Muscle layer of colon (tissue), 2 donors: Measurements from ENCODE around the gene ADIG.
"Not testable (repeated sequence)": the region's sequence is repeated elsewhere in the genome, so short reads cannot be mapped to it uniquely, and the experiment has no call there.

Experiments used
- H3K27ac ChIP-seq: one replicate; pipeline ENCODE4 v1.7.0; 2013; ENCODE audit warnings: low read depth, mild to moderate bottlenecking, low read length, moderate library complexity
- H3K27me3 ChIP-seq, 2 donors: one replicate each; pipeline ENCODE4 v1.7.0; 2013; ENCODE audit warnings: low read length in 2 of 2, mild to moderate bottlenecking in 2 of 2; ENCODE audit not compliant: insufficient read depth in 2 of 2, control insufficient read depth in 1 of 2
- H3K36me3 ChIP-seq: one replicate; pipeline ENCODE4 v1.7.0; 2013; ENCODE audit warnings: mild to moderate bottlenecking, low read length; ENCODE audit not compliant: insufficient read depth
- H3K4me1 ChIP-seq: one replicate; pipeline ENCODE4 v1.7.0; 2013; ENCODE audit warnings: mild to moderate bottlenecking, low read length; ENCODE audit not compliant: insufficient read depth
- H3K4me3 ChIP-seq, 2 donors: one replicate each; pipeline ENCODE4 v1.7.0; 2013; ENCODE audit warnings: low read length in 2 of 2, low read depth in 1 of 2, mild to moderate bottlenecking in 1 of 2, moderate library complexity in 1 of 2
- H3K9ac ChIP-seq: one replicate; pipeline ENCODE4 v1.7.0; 2013; ENCODE audit warnings: low read length
- H3K9me3 ChIP-seq: one replicate; pipeline ENCODE4 v1.7.0; 2013; ENCODE audit warnings: mild to moderate bottlenecking, low read length
- donor health status: abdominal sarcoma.
- donor health status: Adenocarcinoma of cecum.

The ADIG gene

DNA sequence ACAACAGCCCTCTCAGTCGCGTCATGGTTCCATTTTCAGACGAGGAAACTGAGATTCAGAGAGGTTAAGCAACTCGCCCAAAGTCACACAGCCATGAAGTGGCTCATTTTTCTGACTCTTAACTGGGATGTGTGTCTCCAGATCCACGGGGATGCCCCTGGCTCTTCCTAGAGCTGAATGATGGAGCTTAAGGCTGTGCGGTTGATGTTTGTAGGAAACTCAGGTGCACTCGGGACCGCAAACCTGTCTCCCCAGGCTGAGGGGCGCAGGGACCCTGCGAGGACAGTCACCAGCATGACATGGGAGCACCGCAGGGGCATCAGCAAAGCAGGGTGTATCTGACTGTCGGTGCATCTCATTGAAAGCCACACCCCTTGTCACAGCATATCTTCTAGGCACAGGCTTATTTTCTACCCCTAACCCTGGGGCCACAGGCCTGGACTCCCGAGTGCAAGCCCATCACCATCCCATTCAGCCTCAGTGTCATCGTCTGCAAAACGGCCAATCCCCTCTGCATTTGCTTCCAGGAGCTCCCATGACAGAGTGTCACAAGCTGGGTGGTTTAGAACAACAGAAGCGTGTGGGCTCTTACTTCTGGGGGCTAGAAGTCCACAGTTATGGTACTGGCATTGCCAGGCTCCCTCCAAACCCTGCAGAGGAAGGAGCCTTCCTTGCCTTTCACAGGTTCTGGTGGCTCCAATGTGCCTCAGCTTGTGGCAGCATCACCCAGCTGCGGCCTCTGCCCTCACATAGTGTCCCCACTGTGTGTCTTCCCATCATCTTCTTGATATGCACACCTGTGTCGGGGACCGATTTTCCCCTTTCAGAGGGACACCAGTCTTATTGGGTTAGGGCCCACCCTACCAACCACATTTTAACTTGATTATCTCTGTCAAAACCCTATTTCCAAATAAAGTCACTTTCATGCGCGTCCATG, 10.7 kb downstream of the ADIG start:
- Histone ChIP-seq H3K36me3 (no peaks in the 10 kb centered on the region), H3K27ac (no peak overlapping the region), H3K9ac (no peak overlapping the region), H3K4me1 (no peaks in the 10 kb centered on the region), H3K4me3 (no peak overlapping the region), H3K27me3 (peaks cover 0 to 6% of the 10 kb centered on the region in 2 donors), H3K9me3 (no peaks in the 10 kb centered on the region)

DNA sequence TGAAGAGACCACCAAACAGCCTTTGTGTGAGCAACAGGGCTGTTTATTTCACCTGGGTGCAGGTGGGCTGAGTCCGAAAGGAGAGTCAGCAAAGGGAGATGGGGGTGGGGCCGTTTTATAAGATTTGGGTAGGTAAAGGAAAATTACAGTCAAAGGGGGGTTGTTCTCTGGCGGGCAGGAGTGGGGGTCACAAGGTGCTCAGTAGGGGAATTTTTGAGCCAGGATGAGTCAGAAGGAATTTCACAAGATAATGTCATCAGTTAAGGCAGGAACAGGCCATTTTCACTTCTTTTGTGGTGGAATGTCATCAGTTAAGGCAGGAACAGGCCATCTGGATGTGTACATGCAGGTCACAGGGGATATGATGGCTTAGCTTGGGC, 11.4 kb downstream of the ADIG start:
- not testable (repeated sequence) for H3K4me3 ChIP-seq, H3K36me3 ChIP-seq, H3K9me3 ChIP-seq, H3K4me1 ChIP-seq, H3K9ac ChIP-seq, H3K27ac ChIP-seq, H3K27me3 ChIP-seq

DNA sequence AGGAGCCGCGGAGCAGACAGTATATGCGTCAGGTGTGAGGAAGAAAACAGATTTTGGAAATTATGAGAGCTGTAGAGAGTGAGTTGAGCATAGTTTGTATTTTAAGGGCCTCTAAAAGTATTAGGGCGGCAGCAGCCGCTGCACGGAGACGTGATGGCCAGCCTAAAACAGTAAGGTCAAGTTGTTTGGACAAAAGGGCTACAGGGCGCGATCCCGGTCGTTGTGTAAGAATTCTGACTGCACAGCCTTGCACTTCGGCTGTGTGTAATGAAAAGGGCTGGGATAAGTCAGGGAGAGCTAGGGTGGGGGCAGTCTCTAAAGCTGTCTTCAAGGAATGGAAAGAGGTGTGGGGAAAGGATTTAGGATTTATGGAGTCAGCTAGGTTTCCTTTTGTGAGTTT, 13.3 kb downstream of the ADIG start:
- H3K27me3 ChIP-seq, H3K9ac ChIP-seq, H3K36me3 ChIP-seq, H3K4me1 ChIP-seq, H3K27ac ChIP-seq, H3K9me3 ChIP-seq, H3K4me3 ChIP-seq: not testable (repeated sequence)

DNA sequence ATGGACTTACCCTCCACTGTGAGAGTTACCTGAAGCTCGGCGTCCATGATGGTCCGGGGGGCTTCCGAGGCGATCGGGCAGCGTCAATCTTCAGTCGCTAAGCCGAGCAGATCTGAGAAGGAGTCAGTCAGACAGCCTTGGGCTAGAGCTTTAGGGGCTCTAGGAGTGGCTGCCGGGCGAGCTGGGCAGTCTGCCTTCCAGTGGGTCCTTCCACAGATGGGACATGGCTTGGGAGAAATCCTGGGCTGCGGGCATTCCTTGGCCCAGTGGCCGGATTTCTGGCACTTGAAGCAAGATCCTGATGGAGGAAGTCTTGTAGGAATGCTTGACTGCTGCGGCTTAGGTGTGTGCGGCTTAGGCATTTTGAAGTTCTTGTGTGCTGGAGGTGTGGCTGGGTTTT, 14.9 kb downstream of the ADIG start:
- not testable (repeated sequence) for H3K27ac ChIP-seq, H3K36me3 ChIP-seq, H3K27me3 ChIP-seq, H3K4me1 ChIP-seq, H3K9ac ChIP-seq, H3K4me3 ChIP-seq, H3K9me3 ChIP-seq

DNA sequence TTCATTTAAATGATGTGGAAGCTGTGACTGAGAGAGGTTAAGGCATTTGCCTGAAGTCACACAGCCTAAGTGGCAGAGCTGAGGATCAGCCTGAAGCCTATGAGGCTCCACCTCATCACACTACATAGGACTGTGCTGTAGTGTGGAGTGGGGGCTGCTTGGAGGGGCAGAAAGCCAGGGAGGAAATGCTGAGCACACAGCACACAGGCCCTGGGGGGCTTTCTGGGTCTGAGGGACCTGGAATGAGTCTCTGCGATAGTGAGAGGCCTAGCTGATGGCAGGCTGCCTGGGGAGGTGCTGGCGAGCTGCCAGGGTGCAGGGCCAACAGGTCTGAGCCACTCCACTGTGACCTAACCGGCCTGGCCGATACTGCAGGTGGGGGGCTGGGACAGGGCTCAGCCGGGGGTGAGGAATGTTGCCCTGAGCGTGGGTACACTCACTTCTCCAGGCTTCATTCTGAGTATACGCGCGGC, 18.4 kb downstream of the ADIG start:
- no peak overlapping the region for H3K27ac ChIP-seq
- no peak overlapping the region for H3K9ac ChIP-seq

DNA sequence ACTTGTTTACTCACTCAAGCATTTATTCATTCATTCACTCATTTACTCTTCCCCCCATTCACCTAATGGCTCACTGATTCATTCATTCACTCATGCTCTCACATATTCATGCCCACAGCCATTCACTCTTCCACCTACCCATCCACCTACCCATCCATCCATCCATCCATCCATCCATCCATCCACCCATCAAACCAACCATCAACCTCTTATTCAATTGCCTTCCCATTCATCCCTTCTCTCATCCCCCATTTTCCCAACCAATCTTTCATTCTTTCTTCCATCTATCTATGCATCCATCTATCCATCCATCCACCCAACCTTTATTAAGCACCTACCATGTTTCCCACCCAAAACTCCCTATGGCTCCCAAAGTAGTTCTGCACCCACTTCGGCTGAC, 19.1 kb downstream of the ADIG start:
- Histone ChIP-seq H3K4me3 (no peak overlapping the region), H3K27me3 (peaks cover 6 to 25% of the 10 kb centered on the region in 2 donors), H3K9me3 (no peaks in the 10 kb centered on the region), H3K36me3 (no peaks in the 10 kb centered on the region), H3K27ac (no peak overlapping the region), H3K9ac (no peak overlapping the region), H3K4me1 (no peaks in the 10 kb centered on the region)

More for the DNA sequence above, 18.4 kb downstream of the ADIG start:
- Histone ChIP-seq H3K4me3 (no peak overlapping the region), H3K36me3 (no peaks in the 10 kb centered on the region), H3K27me3 (peaks cover 6 to 25% of the 10 kb centered on the region in 2 donors), H3K9me3 (no peaks in the 10 kb centered on the region), H3K4me1 (no peaks in the 10 kb centered on the region)

DNA sequence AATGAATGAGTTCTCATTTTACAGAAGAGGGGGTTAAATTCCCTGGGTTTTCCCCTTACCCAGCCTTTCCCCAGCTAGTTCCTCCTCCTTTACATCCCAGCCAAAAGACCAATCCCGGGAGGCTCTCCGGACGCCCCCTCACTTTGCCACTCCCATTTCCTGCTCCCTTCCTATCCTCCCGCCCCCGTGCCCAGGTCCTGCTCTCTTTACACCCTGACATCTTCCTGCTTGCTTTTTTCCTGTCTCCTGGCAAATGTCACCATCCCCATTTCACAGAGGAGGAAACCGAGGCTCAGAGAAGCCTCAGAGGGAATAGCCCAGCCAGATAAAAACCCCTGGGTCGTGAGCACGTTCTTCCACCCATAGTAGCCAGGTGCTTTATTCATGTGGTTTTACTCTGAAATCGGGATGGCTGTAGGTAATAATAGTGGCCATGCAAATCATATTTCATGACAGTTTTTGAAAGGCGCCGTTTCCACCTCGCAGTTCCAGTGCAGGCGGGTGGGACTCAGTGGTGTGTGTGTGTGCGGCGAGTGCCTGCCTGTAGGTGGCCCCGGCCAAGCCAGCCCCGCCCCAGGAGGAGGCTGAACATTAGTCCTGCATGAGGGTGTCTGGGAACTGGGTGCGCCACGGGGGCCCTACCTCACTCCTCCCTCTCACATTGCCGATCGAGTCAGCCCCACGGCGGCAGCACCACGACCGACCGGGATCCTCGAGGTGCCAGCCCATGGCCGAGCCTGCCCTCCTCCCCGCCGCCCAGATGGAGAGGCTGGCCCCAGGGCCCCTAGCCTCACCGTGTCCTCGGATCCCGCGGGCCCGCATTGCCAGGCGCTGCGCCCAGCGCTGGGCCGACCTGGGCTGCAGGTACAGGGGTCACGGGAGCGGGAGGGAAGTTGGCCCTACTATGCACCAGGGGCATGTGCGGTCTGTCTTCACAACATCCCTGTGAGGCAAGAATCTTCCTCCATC, 20.5 kb downstream of the ADIG start, which contains the start of gene ARHGAP40:
TSS of gene ARHGAP40 (plus strand) at position 594 of the 969 bp plus-strand sequence.
- peaks cover 6 to 25% of the 10 kb centered on the region in 2 donors for H3K27me3 ChIP-seq
- H3K9ac ChIP-seq = no peak within 1 kb of the TSS
- no peak within 1 kb of the TSS for H3K4me3 ChIP-seq
- no peaks in the 10 kb centered on the region for H3K4me1 ChIP-seq
- no peak within 1 kb of the TSS for H3K27ac ChIP-seq
- no peaks in the 10 kb centered on the region for H3K36me3 ChIP-seq
- H3K9me3 ChIP-seq = no peaks in the 10 kb centered on the region

DNA sequence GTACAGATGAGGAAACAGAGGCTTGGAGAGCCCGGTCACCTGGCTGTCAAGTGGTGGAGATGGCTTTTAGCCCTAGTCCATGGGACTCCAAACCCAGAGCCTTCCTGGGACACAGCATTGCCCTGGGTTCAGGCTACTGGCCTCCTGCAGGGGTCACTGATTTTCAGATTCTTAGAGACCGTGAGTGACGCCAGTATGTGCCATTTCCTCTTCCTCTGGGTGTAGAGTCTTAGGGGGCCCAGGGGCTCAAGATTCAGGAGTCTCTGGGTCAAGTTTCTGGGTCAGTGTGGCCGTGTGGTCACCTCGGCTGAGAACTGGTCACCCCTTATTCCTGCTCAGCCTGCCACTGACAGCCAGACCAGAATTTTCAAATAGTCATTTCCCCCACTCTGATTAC, 21.2 kb downstream of the ADIG start:
- Histone ChIP-seq H3K9ac (no peak overlapping the region), H3K9me3 (no peaks in the 10 kb centered on the region), H3K36me3 (no peaks in the 10 kb centered on the region), H3K27me3 (peaks cover 6 to 25% of the 10 kb centered on the region in 2 donors), H3K4me1 (no peaks in the 10 kb centered on the region), H3K4me3 (no peak overlapping the region), H3K27ac (no peak overlapping the region)

DNA sequence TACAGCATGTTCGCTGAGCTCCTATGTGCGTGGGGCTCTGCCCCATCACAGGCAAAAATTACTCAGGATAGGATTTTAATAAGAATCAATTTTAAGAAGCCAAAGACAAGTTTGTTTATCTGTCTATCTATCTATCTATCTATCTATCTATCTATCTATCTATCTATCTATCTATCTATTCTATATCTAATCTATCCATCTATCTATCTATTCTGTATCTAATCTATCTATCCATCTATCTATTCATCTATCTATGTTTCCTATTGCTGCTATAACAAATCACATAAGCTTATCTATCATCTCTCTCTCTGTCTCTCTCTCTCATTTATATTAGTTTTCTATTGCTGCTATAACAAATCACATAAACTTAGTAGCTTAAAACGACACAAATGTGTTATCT, 22.3 kb downstream of the ADIG start:
- Histone ChIP-seq H3K9ac (no peak overlapping the region), H3K36me3 (no peaks in the 10 kb centered on the region), H3K27me3 (peaks cover 6 to 25% of the 10 kb centered on the region in 2 donors), H3K27ac (no peak overlapping the region), H3K4me1 (no peaks in the 10 kb centered on the region), H3K9me3 (no peaks in the 10 kb centered on the region), H3K4me3 (no peak overlapping the region)

DNA sequence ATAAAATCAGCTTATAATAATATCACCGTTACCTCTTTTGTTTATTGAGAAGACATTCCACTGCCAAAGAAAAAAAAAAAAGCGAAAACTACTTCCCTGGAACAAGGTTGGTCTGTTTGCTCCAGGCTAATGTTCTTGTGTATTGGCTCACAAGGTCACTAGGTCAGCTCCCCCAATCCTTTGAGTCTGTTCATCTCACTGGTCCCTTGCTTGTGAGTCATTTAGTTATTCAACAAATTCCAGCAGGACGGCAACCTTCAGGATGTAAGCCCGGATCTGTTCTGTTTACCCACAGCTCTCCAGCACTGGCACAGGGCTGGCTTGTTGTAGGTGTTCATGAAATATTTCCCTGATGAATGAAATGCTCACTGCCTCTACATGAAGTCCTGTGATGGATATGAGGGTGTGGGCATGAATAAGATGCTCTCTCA, 23.9 kb downstream of the ADIG start:
- Histone ChIP-seq H3K9ac (no peak overlapping the region), H3K4me3 (no peak overlapping the region), H3K36me3 (no peaks in the 10 kb centered on the region), H3K4me1 (no peaks in the 10 kb centered on the region), H3K9me3 (no peaks in the 10 kb centered on the region), H3K27me3 (peaks cover 6 to 25% of the 10 kb centered on the region in 2 donors), H3K27ac (no peak overlapping the region)

DNA sequence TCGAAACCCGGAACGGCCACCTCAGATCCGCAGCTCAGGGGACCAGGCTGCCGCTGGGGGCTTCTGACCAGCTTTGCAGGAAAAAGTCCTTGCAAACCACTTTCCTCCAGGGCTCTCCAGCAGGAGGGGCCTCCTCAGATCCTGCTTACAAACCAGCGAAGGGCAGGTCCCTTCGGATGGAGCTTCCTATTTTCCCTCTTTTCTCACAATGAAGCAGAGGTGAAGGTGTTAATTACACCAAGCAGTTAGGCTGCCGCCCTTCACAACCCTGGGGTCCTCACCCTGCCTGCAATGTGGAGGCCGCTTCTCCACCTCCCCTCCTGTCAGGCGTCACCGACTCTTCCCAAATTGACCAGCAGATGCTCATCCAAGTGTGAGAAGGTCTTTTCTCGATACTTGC, 26.4 kb downstream of the ADIG start:
- no peaks in the 10 kb centered on the region for H3K9me3 ChIP-seq
- H3K4me3 ChIP-seq = no peak overlapping the region
- H3K36me3 ChIP-seq = no peaks in the 10 kb centered on the region
- H3K27me3 ChIP-seq = peaks cover 4 to 6% of the 10 kb centered on the region in 2 donors
- no peak overlapping the region for H3K9ac ChIP-seq
- no peaks in the 10 kb centered on the region for H3K4me1 ChIP-seq
- H3K27ac ChIP-seq = no peak overlapping the region
